Gastrocnemius medialis (tissue), 4 donors: ENCODE data around the gene CTBP2. TPM values are rescaled to one million over a fixed set of nuclear protein-coding genes. Genes with fewer than 3 reads are reported as not detected.

ENCODE experiments used
- ATAC-seq, 2 donors: fragments of 150-250 bp; one replicate each; pipeline ENCODE4 v1.9.1; 2016
- DNase-seq, 2 donors: peaks; one replicate each; pipeline ENCODE4 v3.0.0-alpha.2; 2019
- H3K27ac ChIP-seq, 4 donors: fragments of 200-600 bp; sonication (generic); 1 replicate in 1 of 4; 2 replicates in 3 of 4; pipeline ENCODE4 v1.5.1; 2016 to 2018; ENCODE audit warnings: mild to moderate bottlenecking in 2 of 4, moderate library complexity in 1 of 4
- H3K27me3 ChIP-seq, 3 donors: fragments of 200-600 bp; sonication (generic) in 2 of 3; 1 replicate in 1 of 3; 2 replicates in 2 of 3; pipeline versions ENCODE4 v1.5.1 to v1.6.0; 2016 to 2019; ENCODE audit warnings: mild to moderate bottlenecking in 1 of 3, moderate library complexity in 1 of 3
- H3K36me3 ChIP-seq, 2 donors: fragments of 200-600 bp; sonication (generic) in 1 of 2; one replicate each; pipeline ENCODE4 v1.5.1; 2017 to 2018
- H3K4me1 ChIP-seq, 2 donors: fragments of 200-600 bp; sonication (generic) in 1 of 2; one replicate each; pipeline ENCODE4 v1.5.1; 2016 to 2017; ENCODE audit warnings: mild to moderate bottlenecking in 2 of 2
- H3K4me3 ChIP-seq, 4 donors: fragments of 200-600 bp; sonication (generic) in 3 of 4; 1 replicate in 1 of 4; 2 replicates in 3 of 4; pipeline ENCODE4 v1.5.1; 2016 to 2019; ENCODE audit warnings: mild to moderate bottlenecking in 2 of 4
- H3K9me3 ChIP-seq, 3 donors: fragments of 200-600 bp; sonication (generic) in 2 of 3; 1 replicate in 1 of 3; 2 replicates in 2 of 3; pipeline ENCODE4 v1.5.1; 2016 to 2019
- POLR2A ChIP-seq, 2 donors: fragments of 450-650 bp; IDR thresholded peaks; one replicate each; pipeline ENCODE4 v1.6.1; 2017; ENCODE audit warnings: antibody characterized with exemption in 2 of 2, mild to moderate bottlenecking in 2 of 2, moderate library complexity in 2 of 2
- in situ Hi-C, 4 donors: fragments of 200-750 bp; cut with MboI; loops; one replicate each; pipeline versions ENCODE4 v1.15.0 to v1.8.0; 2017; ENCODE audit warnings: low sequenced_read_pairs in 4 of 4
- intact Hi-C: fragments of 100-400 bp; cut with DNase I; formaldehyde crosslinking; loops from one replicate; pipeline ENCODE4 v1.15.1; 2023; ENCODE audit warnings: low total_unique reads
- total RNA-seq, 4 donors: library from RNA; depleted of rRNA; stranded (reverse); fragments of >200 nt; gene quantifications; one replicate each; pipeline versions ENCODE4 v1.1.0 to v1.2.3, GENCODE V29; 2016
- TF ChIP-seq, protein P1 (sequence below), 5 experiments: fragments of 450-650 bp in 3 of 5; fragments of 200-600 bp in 2 of 5; sonication (generic) in 2 of 5; IDR thresholded peaks in 4 of 5; conservative IDR thresholded peaks in 1 of 5; 1 replicate in 4 of 5; 2 replicates in 1 of 5; pipeline ENCODE4 v1.5.1; 2016 to 2019; ENCODE audit warnings: antibody characterized with exemption in 5 of 5, mild to moderate bottlenecking in 3 of 5, moderate library complexity in 3 of 5

CTBP2 gene
- total RNA-seq, 4 donors from 2014 or later, result 13.9 to 36.7 (median 21.1) TPM

DNA sequence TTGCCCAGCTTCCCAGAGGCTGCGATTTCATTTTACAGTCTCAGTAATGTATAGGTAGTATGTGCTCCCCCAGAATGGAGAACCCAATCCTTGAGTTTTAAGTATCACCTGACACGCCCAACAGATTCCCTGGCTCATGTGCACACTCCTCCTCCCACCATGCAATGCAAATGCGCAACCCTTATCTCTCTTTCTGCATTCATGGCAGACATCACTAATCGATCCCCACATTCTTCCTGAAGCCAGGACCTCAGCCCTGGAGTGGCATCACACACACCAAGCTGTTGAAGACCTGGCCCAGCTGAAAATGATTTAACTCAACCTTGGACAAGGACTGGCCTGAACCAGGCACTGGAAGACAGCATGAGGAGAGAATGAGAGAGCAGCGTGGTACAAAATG, 150.0 kb downstream of the CTBP2 start:
- DNase-seq, result peak in 1 of 2 donors; percentile 17

GRCh38 chr10:125009661-125010161, 150.7 kb downstream of the CTBP2 start:
- TF ChIP-seq POLR2A (IDR thresholded peaks at IDR 0.05), result no peak
- TF ChIP-seq, protein P1, sequence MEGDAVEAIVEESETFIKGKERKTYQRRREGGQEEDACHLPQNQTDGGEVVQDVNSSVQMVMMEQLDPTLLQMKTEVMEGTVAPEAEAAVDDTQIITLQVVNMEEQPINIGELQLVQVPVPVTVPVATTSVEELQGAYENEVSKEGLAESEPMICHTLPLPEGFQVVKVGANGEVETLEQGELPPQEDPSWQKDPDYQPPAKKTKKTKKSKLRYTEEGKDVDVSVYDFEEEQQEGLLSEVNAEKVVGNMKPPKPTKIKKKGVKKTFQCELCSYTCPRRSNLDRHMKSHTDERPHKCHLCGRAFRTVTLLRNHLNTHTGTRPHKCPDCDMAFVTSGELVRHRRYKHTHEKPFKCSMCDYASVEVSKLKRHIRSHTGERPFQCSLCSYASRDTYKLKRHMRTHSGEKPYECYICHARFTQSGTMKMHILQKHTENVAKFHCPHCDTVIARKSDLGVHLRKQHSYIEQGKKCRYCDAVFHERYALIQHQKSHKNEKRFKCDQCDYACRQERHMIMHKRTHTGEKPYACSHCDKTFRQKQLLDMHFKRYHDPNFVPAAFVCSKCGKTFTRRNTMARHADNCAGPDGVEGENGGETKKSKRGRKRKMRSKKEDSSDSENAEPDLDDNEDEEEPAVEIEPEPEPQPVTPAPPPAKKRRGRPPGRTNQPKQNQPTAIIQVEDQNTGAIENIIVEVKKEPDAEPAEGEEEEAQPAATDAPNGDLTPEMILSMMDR (IDR thresholded peaks at IDR 0.05 in 4 of 5, conservative IDR thresholded peaks at IDR 0.05 in 1 of 5), result no peak
- intact Hi-C loops (loop anchor here (5.0 kb wide), 2 partner anchors 53 to 312 kb away; no protein-coding TSS in a partner anchor), in situ Hi-C loops (no loop called here)
- Histone ChIP-seq H3K4me3 (no peak overlapping the region), H3K9me3 (no peaks in the 10 kb centered on the region), H3K27me3 (no peaks in the 10 kb centered on the region), H3K27ac (peak overlapping the region; percentile 90 to 93 (median 91)), H3K36me3 (no peaks in the 10 kb centered on the region), H3K4me1 (peaks cover 85 to 88% of the 10 kb centered on the region in 2 donors)
- DNase-seq (peak in 1 of 2 donors; percentile 16), ATAC-seq (no peak)

More for the DNA sequence above, 150.0 kb downstream of the CTBP2 start:
- H3K36me3 ChIP-seq, result no peaks in the 10 kb centered on the region
- H3K27me3 ChIP-seq, result no peaks in the 10 kb centered on the region
- intact Hi-C loops, result loop anchor here (5.0 kb wide), 2 partner anchors 52 to 313 kb away; no protein-coding TSS in a partner anchor
- TF ChIP-seq, protein P1 (IDR thresholded peaks at IDR 0.05 in 4 of 5, conservative IDR thresholded peaks at IDR 0.05 in 1 of 5), result no peak
- TF ChIP-seq POLR2A (IDR thresholded peaks at IDR 0.05), result no peak
- no peaks in the 10 kb centered on the region for H3K9me3 ChIP-seq
- peaks cover 91 to 95% of the 10 kb centered on the region in 2 donors for H3K4me1 ChIP-seq
- ATAC-seq, result no peak
- in situ Hi-C loops, result no loop called here
- no peak overlapping the region for H3K4me3 ChIP-seq
- H3K27ac ChIP-seq, result peak overlapping the region; percentile 90 to 93 (median 91)

- Histone ChIP-seq H3K27ac (peak overlapping the region; percentile 90 to 93 (median 91)), H3K9me3 (no peaks in the 10 kb centered on the region), H3K4me1 (peaks cover 77 to 85% of the 10 kb centered on the region in 2 donors), H3K36me3 (no peaks in the 10 kb centered on the region), H3K27me3 (no peaks in the 10 kb centered on the region), H3K4me3 (no peak overlapping the region)
- DNase-seq (peak in 1 of 2 donors; percentile 49), ATAC-seq (no peak)
- TF ChIP-seq POLR2A (IDR thresholded peaks at IDR 0.05), result no peak
- TF ChIP-seq, protein P1 (IDR thresholded peaks at IDR 0.05 in 4 of 5, conservative IDR thresholded peaks at IDR 0.05 in 1 of 5), result no peak
- in situ Hi-C loops, result no loop called here
- intact Hi-C loops, result no loop called here
These were observed 151.4 kb downstream of the CTBP2 start for GRCh38 chr10:125008689-125009638.

- DNase-seq (no peak), ATAC-seq (no peak)
- H3K36me3 ChIP-seq, result peaks cover 0 to 8% of the 10 kb centered on the region in 2 donors
- no peak overlapping the region for H3K4me3 ChIP-seq
- H3K27me3 ChIP-seq, result no peaks in the 10 kb centered on the region
- in situ Hi-C loops, result no loop called here
- intact Hi-C loops, result no loop called here
- peaks cover 62 to 76% of the 10 kb centered on the region in 2 donors for H3K4me1 ChIP-seq
- no peaks in the 10 kb centered on the region for H3K9me3 ChIP-seq
- TF ChIP-seq, protein P1 (IDR thresholded peaks at IDR 0.05 in 4 of 5, conservative IDR thresholded peaks at IDR 0.05 in 1 of 5), result no peak
- TF ChIP-seq POLR2A (IDR thresholded peaks at IDR 0.05), result no peak
- H3K27ac ChIP-seq, result peak overlapping the region; percentile 90 to 93 (median 91)
These were observed 152.9 kb downstream of the CTBP2 start for GRCh38 chr10:125007436-125007835.
